Astrocyte (in vitro differentiated cells and primary cell): Measurements from ENCODE around the gene GMPR2. TPM values are rescaled to one million over a fixed set of nuclear protein-coding genes. Genes with fewer than 3 reads are reported as not detected.

Experiments used
- DNase-seq: peaks from one replicate; pipeline ENCODE4 v3.0.0-alpha.2; 2010; ENCODE audit warnings: low read depth
- FAIRE-seq: peaks from 2 replicates; lab custom pipeline; 2011; peaks lifted over from hg19 to GRCh38; lab: Jason Lieb, UNC
- H2AFZ ChIP-seq: 2 replicates; pipeline ENCODE4 v1.6.0; 2012; ENCODE audit warnings: low read depth, low read length, inconsistent platforms
- H3K27ac ChIP-seq: 2 replicates; pipeline ENCODE4 v1.5.1; 2011; ENCODE audit warnings: low read depth, low read length, inconsistent platforms
- H3K27me3 ChIP-seq: 2 replicates; pipeline ENCODE4 v1.6.0; 2011; ENCODE audit warnings: low read length, inconsistent platforms; ENCODE audit not compliant: insufficient read depth
- H3K36me3 ChIP-seq: 2 replicates; pipeline ENCODE4 v1.5.1; 2011; ENCODE audit warnings: low read length, inconsistent platforms; ENCODE audit not compliant: insufficient read depth
- H3K4me1 ChIP-seq: 2 replicates; pipeline ENCODE4 v1.5.1; 2011; ENCODE audit warnings: low read length, inconsistent platforms; ENCODE audit not compliant: insufficient read depth
- H3K4me2 ChIP-seq: 2 replicates; pipeline ENCODE4 v1.6.0; 2012; ENCODE audit warnings: low read length, inconsistent platforms
- H3K4me3 ChIP-seq: 2 replicates; pipeline ENCODE4 v1.5.1; 2011; ENCODE audit warnings: low read depth, mild to moderate bottlenecking, low read length, inconsistent platforms; ENCODE audit not compliant: insufficient read depth
- H3K79me2 ChIP-seq: 2 replicates; pipeline ENCODE4 v1.6.0; 2012; ENCODE audit warnings: mild to moderate bottlenecking, low read length, inconsistent platforms; ENCODE audit not compliant: insufficient read depth
- H3K9ac ChIP-seq: 2 replicates; pipeline ENCODE4 v1.6.0; 2012; ENCODE audit warnings: mild to moderate bottlenecking, low read length, inconsistent platforms
- H3K9me3 ChIP-seq: 2 replicates; pipeline ENCODE4 v1.5.1; 2012; ENCODE audit warnings: low read depth, mild to moderate bottlenecking, low read length, inconsistent platforms; ENCODE audit not compliant: insufficient read depth
- H4K20me1 ChIP-seq: 2 replicates; pipeline ENCODE4 v1.6.0; 2012; ENCODE audit warnings: low read length, inconsistent platforms; ENCODE audit not compliant: insufficient read depth
- H3K27ac Mint-ChIP-seq: one replicate; pipeline ENCODE4 v1.8.0; 2021; ENCODE audit warnings: mild to moderate bottlenecking, mixed read lengths; ENCODE audit not compliant: unreplicated experiment
- H3K27me3 Mint-ChIP-seq: one replicate; pipeline ENCODE4 v1.8.0; 2021; ENCODE audit warnings: low read depth, mixed read lengths; ENCODE audit not compliant: unreplicated experiment
- H3K36me3 Mint-ChIP-seq: one replicate; pipeline ENCODE4 v1.8.0; 2021; ENCODE audit warnings: low read depth, mixed read lengths; ENCODE audit not compliant: unreplicated experiment
- H3K4me1 Mint-ChIP-seq: one replicate; pipeline ENCODE4 v1.8.0; 2021; ENCODE audit warnings: low read depth, mixed read lengths; ENCODE audit not compliant: unreplicated experiment
- H3K4me3 Mint-ChIP-seq: one replicate; pipeline ENCODE4 v1.8.0; 2021; ENCODE audit warnings: mild to moderate bottlenecking, moderate library complexity, mixed read lengths; ENCODE audit not compliant: unreplicated experiment
- H3K9me3 Mint-ChIP-seq: one replicate; pipeline ENCODE4 v1.8.0; 2021; ENCODE audit warnings: mild to moderate bottlenecking, mixed read lengths; ENCODE audit not compliant: unreplicated experiment
- EZH2 ChIP-seq: IDR thresholded peaks from 2 replicates; pipeline ENCODE4 v1.6.1; 2012; ENCODE audit warnings: mild to moderate bottlenecking, low read length, inconsistent platforms; ENCODE audit not compliant: insufficient read depth
- total RNA-seq: library from RNA; stranded (reverse); gene quantifications from 2 replicates; pipeline ENCODE4 v1.2.1, GENCODE V29; 2021
- TF ChIP-seq, protein P1 (sequence below): IDR thresholded peaks from 2 replicates; pipeline ENCODE4 v1.5.1; 2011; ENCODE audit warnings: low read depth, mild to moderate bottlenecking, inconsistent platforms, low read length, moderate library complexity; ENCODE audit not compliant: insufficient read depth

The GMPR2 gene
- total RNA-seq, 1 donor from 2014 or later: 66.5 TPM

GRCh38 chr14:24186831-24187538 lies 45.7 kb upstream of the GMPR2 start:
- Histone ChIP-seq H3K4me2 (peak overlapping the region; percentile 96), H3K4me1 (peaks cover 14% of the 10 kb centered on the region), H3K9me3 (no peaks in the 10 kb centered on the region), H2AFZ (no peak overlapping the region), H3K9ac (peak overlapping the region; percentile 83), H3K27me3 (no peaks in the 10 kb centered on the region), H4K20me1 (peaks cover 30% of the 10 kb centered on the region), H3K79me2 (peaks cover 39% of the 10 kb centered on the region), H3K27ac (no peak overlapping the region), H3K4me3 (peak overlapping the region; percentile 83), H3K36me3 (peaks cover 26% of the 10 kb centered on the region)
- no peak for DNase-seq
- Mint-ChIP-seq H3K9me3 (no peaks in the 10 kb centered on the region), H3K4me3 (peak overlapping the region; percentile 74), H3K4me1 (peaks cover 15% of the 10 kb centered on the region), H3K27me3 (no peaks in the 10 kb centered on the region), H3K36me3 (peaks cover 6% of the 10 kb centered on the region), H3K27ac (peak overlapping the region; percentile 47)
- no peak for FAIRE-seq
- TF ChIP-seq, protein P1, sequence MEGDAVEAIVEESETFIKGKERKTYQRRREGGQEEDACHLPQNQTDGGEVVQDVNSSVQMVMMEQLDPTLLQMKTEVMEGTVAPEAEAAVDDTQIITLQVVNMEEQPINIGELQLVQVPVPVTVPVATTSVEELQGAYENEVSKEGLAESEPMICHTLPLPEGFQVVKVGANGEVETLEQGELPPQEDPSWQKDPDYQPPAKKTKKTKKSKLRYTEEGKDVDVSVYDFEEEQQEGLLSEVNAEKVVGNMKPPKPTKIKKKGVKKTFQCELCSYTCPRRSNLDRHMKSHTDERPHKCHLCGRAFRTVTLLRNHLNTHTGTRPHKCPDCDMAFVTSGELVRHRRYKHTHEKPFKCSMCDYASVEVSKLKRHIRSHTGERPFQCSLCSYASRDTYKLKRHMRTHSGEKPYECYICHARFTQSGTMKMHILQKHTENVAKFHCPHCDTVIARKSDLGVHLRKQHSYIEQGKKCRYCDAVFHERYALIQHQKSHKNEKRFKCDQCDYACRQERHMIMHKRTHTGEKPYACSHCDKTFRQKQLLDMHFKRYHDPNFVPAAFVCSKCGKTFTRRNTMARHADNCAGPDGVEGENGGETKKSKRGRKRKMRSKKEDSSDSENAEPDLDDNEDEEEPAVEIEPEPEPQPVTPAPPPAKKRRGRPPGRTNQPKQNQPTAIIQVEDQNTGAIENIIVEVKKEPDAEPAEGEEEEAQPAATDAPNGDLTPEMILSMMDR: no peak
- no peak for TF ChIP-seq EZH2

GRCh38 chr14:24187539-24187915 lies 45.2 kb upstream of the GMPR2 start:
- H3K36me3 ChIP-seq: peaks cover 30% of the 10 kb centered on the region
- H4K20me1 ChIP-seq: peaks cover 27% of the 10 kb centered on the region
- H2AFZ ChIP-seq: no peak overlapping the region
- DNase-seq: no peak
- peaks cover 45% of the 10 kb centered on the region for H3K79me2 ChIP-seq
- Mint-ChIP-seq H3K4me1 (peaks cover 15% of the 10 kb centered on the region), H3K36me3 (peaks cover 11% of the 10 kb centered on the region), H3K27ac (peak overlapping the region; percentile 47), H3K27me3 (no peaks in the 10 kb centered on the region), H3K4me3 (peak overlapping the region; percentile 91), H3K9me3 (no peaks in the 10 kb centered on the region)
- H3K4me3 ChIP-seq: peak overlapping the region; percentile 83
- H3K9ac ChIP-seq: peak overlapping the region; percentile 83
- H3K4me2 ChIP-seq: peak overlapping the region; percentile 96
- no peak for FAIRE-seq
- H3K9me3 ChIP-seq: no peaks in the 10 kb centered on the region
- TF ChIP-seq EZH2: no peak
- TF ChIP-seq, protein P1: no peak
- peaks cover 14% of the 10 kb centered on the region for H3K4me1 ChIP-seq
- H3K27ac ChIP-seq: no peak overlapping the region
- no peaks in the 10 kb centered on the region for H3K27me3 ChIP-seq
